ENCODE data around the gene RRP7A. TPM values are rescaled to one million over a fixed set of nuclear protein-coding genes. Genes with fewer than 3 reads are reported as not detected.

The RRP7A gene
- total and polyA plus RNA-seq, 2 donors (not counting 3 experiments of a cell fraction or from before 2014, with no cell fraction given) = 35.3 to 83.7 TPM

DNA sequence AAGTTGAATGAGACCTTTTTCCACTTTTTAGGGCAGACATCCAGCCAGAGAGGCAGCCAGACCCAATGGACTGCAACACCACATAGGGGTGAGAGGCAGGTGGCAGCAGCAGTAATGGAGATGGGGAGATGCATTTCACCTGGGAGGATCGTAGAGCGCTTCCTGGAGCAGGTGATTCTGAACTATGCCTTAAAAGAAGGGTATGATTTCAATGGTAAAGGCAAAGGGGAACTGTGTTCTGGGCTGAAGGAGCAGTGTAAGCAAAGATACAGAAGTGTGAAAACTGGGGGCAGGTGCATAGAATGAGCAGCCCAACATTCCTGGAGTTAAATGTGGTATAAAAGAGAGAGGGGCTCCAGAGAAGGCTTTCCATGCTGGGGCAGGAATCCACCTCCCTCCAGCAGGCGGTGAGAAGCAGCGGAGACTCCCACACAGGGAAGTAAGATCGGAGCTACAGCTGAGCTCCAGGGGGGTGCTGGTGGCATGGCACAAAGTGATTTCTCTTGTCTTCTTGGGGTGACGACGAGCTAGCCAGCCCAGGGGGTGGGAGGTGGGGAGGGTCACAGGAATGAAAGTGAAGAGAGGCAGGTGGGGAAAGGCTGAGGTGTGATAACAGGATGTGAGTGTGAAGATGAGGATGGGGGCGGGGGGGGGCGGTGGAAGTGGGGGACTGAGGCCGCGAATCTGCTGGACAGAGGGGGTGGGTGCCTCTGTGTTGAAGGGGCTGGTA, 29.9 kb upstream of the RRP7A start:
- FAIRE-seq (no peak), DNase-seq (ENCODE audit: low read depth, low spot score) (no peak)
- dilution Hi-C loops (cut with MboI; ENCODE audit: extremely low pct_ligation_motif_present, low sequenced_read_pairs) = no loop called here
- Histone ChIP-seq H3K4me2 (ENCODE audit: insufficient read depth, low read length) (no peak overlapping the region), H3K9me1 (replicated peaks; ENCODE audit: control insufficient read depth, extremely low read depth, insufficient read depth, low read length) (no peaks in the 10 kb centered on the region), H3K79me2 (ENCODE audit: control insufficient read depth, insufficient read depth, low read length) (no peaks in the 10 kb centered on the region), H3K4me1 (ENCODE audit: control insufficient read depth, extremely low read depth, insufficient read depth, low read length) (no peaks in the 10 kb centered on the region), H3K4me3 (replicated peaks in 1 of 3; ENCODE audit: insufficient read depth in 1 of 3, low read depth in 1 of 3, low read length in 3 of 3) (no peak overlapping the region), H3K27ac (ENCODE audit: insufficient read depth, low read depth, low read length) (no peak overlapping the region), H3K9ac (replicated peaks; ENCODE audit: extremely low read depth, insufficient read depth, low read length) (no peak overlapping the region), H3K27me3 (ENCODE audit: control insufficient read depth in 2 of 2, insufficient read depth in 2 of 2, low read length in 2 of 2) (peaks cover 0 to 9% of the 10 kb centered on the region in 2 experiments), H3K9me3 (replicated peaks; ENCODE audit: control insufficient read depth, insufficient read depth, low read length) (no peaks in the 10 kb centered on the region), H3K36me3 (ENCODE audit: control insufficient read depth in 2 of 2, extremely low read depth in 1 of 2, insufficient read depth in 2 of 2, low read length in 2 of 2) (no peaks in the 10 kb centered on the region), H4K20me1 (replicated peaks; ENCODE audit: control insufficient read depth, extremely low read depth, insufficient read depth, low read length) (no peaks in the 10 kb centered on the region), H2AFZ (ENCODE audit: low read depth, low read length) (no peak overlapping the region)
- BruUV-seq (replicated peaks) = no TSS peak
- intact Hi-C loops (cut with micrococcal nuclease) = no loop called here
- POLR2A ChIA-PET = no interaction called here
- CTCF ChIA-PET = interaction anchor here (1.1 kb wide), 1 partner anchor 37 kb away, joined by 6 read pairs; no protein-coding TSS in a partner anchor
- TF ChIP-seq EZH2 (IDR thresholded peaks at IDR 0.05; ENCODE audit: borderline replicate concordance, low read depth, low read length, severe bottlenecking) = no peak
- no peak for TF ChIP-seq MYC (IDR thresholded peaks at IDR 0.05; ENCODE audit: low read depth, low read length)
- TF ChIP-seq JUN (IDR thresholded peaks at IDR 0.05; ENCODE audit: borderline replicate concordance, insufficient read depth, insufficient read length, low read depth) = no peak
- no peak for TF ChIP-seq POLR2A (IDR thresholded peaks at IDR 0.05; ENCODE audit: low read depth, low read length)
- no peak for TF ChIP-seq FOS (IDR thresholded peaks at IDR 0.05; ENCODE audit: borderline replicate concordance, insufficient read depth, low read length)
- TF ChIP-seq, protein P1, sequence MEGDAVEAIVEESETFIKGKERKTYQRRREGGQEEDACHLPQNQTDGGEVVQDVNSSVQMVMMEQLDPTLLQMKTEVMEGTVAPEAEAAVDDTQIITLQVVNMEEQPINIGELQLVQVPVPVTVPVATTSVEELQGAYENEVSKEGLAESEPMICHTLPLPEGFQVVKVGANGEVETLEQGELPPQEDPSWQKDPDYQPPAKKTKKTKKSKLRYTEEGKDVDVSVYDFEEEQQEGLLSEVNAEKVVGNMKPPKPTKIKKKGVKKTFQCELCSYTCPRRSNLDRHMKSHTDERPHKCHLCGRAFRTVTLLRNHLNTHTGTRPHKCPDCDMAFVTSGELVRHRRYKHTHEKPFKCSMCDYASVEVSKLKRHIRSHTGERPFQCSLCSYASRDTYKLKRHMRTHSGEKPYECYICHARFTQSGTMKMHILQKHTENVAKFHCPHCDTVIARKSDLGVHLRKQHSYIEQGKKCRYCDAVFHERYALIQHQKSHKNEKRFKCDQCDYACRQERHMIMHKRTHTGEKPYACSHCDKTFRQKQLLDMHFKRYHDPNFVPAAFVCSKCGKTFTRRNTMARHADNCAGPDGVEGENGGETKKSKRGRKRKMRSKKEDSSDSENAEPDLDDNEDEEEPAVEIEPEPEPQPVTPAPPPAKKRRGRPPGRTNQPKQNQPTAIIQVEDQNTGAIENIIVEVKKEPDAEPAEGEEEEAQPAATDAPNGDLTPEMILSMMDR (IDR thresholded peaks at IDR 0.05; ENCODE audit: extremely low read depth in 1 of 2, insufficient read depth in 1 of 2, low read depth in 1 of 2, low read length in 2 of 2) = no peak
- TF ChIP-seq POLR2AphosphoS5 (IDR thresholded peaks at IDR 0.05; ENCODE audit: insufficient read depth, low read depth, low read length) = no peak
- TF ChIP-seq, protein P2, sequence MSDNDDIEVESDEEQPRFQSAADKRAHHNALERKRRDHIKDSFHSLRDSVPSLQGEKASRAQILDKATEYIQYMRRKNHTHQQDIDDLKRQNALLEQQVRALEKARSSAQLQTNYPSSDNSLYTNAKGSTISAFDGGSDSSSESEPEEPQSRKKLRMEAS (IDR thresholded peaks at IDR 0.05; ENCODE audit: insufficient read depth, insufficient read length) = no peak
- no peak for TF ChIP-seq GATA2 (IDR thresholded peaks at IDR 0.05; ENCODE audit: insufficient read depth, insufficient read length, low read depth, low read length)
